Measurements from ENCODE around the gene LGALS7.
"Not testable (repeated sequence)": the region's sequence is repeated elsewhere in the genome, so short reads cannot be mapped to it uniquely, and the experiment has no call there.

Gene LGALS7

GRCh38 chr19:38788478-38789243, 15.3 kb upstream of the LGALS7 start, which contains the start of gene LGALS7B:
LGALS7B (plus strand) TSS chr19:38789200; CDS start chr19:38789227, 27 bp downstream.
- Histone ChIP-seq H3F3A (ENCODE audit: low read depth) (no peaks in the 10 kb centered on the region), H3K36me3 (ENCODE audit: insufficient read depth, low read length) (no peaks in the 10 kb centered on the region), H3K9ac (ENCODE audit: low read depth, low read length, poor library complexity, severe bottlenecking) (no peak within 1 kb of the TSS), H3K9me3 (ENCODE audit: insufficient read depth, low read depth, low read length) (no peaks in the 10 kb centered on the region), H2AFZ (ENCODE audit: low read length) (no peak within 1 kb of the TSS), H3K4me3 (ENCODE audit: low read length, poor library complexity, severe bottlenecking) (no peak within 1 kb of the TSS), H3K4me2 (ENCODE audit: low read depth, low read length, poor library complexity, severe bottlenecking) (no peak within 1 kb of the TSS), H4K20me1 (ENCODE audit: insufficient read depth, low read length, poor library complexity, severe bottlenecking) (no peaks in the 10 kb centered on the region), H3K4me1 (ENCODE audit: insufficient read depth, low read length, poor library complexity, severe bottlenecking) (no peaks in the 10 kb centered on the region), H3K27me3 (ENCODE audit: insufficient read depth, low read length, poor library complexity, severe bottlenecking) (no peaks in the 10 kb centered on the region), H3K79me2 (ENCODE audit: insufficient read depth, low read length) (no peaks in the 10 kb centered on the region), H3K9me2 (replicated peaks; ENCODE audit: low read depth, low read length) (no peaks in the 10 kb centered on the region)
- TF ChIP-seq EZH2phosphoT487 (IDR thresholded peaks at IDR 0.05; ENCODE audit: borderline replicate concordance) (no peak), CTCF (conservative IDR thresholded peaks at IDR 0.05; ENCODE audit: low read length) (no peak)

GRCh38 chr19:38786572-38787265, 13.4 kb upstream of the LGALS7 start:
- Histone ChIP-seq H3K9me3 (ENCODE audit: insufficient read depth, low read depth, low read length) (no peaks in the 10 kb centered on the region), H3K36me3 (ENCODE audit: insufficient read depth, low read length) (no peaks in the 10 kb centered on the region), H3K27me3 (ENCODE audit: insufficient read depth, low read length, poor library complexity, severe bottlenecking) (no peaks in the 10 kb centered on the region), H4K20me1 (ENCODE audit: insufficient read depth, low read length, poor library complexity, severe bottlenecking) (no peaks in the 10 kb centered on the region), H3K4me2 (ENCODE audit: low read depth, low read length, poor library complexity, severe bottlenecking) (no peak overlapping the region), H3K4me3 (ENCODE audit: low read length, poor library complexity, severe bottlenecking) (no peak overlapping the region), H3K9me2 (replicated peaks; ENCODE audit: low read depth, low read length) (no peaks in the 10 kb centered on the region), H3K9ac (ENCODE audit: low read depth, low read length, poor library complexity, severe bottlenecking) (no peak overlapping the region), H3K79me2 (ENCODE audit: insufficient read depth, low read length) (no peaks in the 10 kb centered on the region), H2AFZ (ENCODE audit: low read length) (no peak overlapping the region), H3F3A (ENCODE audit: low read depth) (no peaks in the 10 kb centered on the region), H3K4me1 (ENCODE audit: insufficient read depth, low read length, poor library complexity, severe bottlenecking) (no peaks in the 10 kb centered on the region)
- TF ChIP-seq CTCF (conservative IDR thresholded peaks at IDR 0.05; ENCODE audit: low read length) (no peak), EZH2phosphoT487 (IDR thresholded peaks at IDR 0.05; ENCODE audit: borderline replicate concordance) (no peak)

- not testable (repeated sequence) for H3K4me3 ChIP-seq (ENCODE audit: low read length, poor library complexity, severe bottlenecking); H3F3A ChIP-seq (ENCODE audit: low read depth); H3K4me1 ChIP-seq (ENCODE audit: insufficient read depth, low read length, poor library complexity, severe bottlenecking); H3K9me2 ChIP-seq (replicated peaks; ENCODE audit: low read depth, low read length); H3K9ac ChIP-seq (ENCODE audit: low read depth, low read length, poor library complexity, severe bottlenecking); H3K27me3 ChIP-seq (ENCODE audit: insufficient read depth, low read length, poor library complexity, severe bottlenecking); H3K9me3 ChIP-seq (ENCODE audit: insufficient read depth, low read depth, low read length); H3K79me2 ChIP-seq (ENCODE audit: insufficient read depth, low read length); H3K4me2 ChIP-seq (ENCODE audit: low read depth, low read length, poor library complexity, severe bottlenecking); H4K20me1 ChIP-seq (ENCODE audit: insufficient read depth, low read length, poor library complexity, severe bottlenecking); H2AFZ ChIP-seq (ENCODE audit: low read length); H3K36me3 ChIP-seq (ENCODE audit: insufficient read depth, low read length)
Observed at GRCh38 chr19:38786061-38786460, 12.7 kb upstream of the LGALS7 start.

Data from Loucy (cell line).